CD4-positive, alpha-beta T cell (primary cell): ENCODE results near the gene PRRG4. TPM values are rescaled to one million over a fixed set of nuclear protein-coding genes. Genes with fewer than 3 reads are reported as not detected.

ENCODE experiments used
- ATAC-seq: fragments of 200-7000 bp; cut with Tn5 transposase; one replicate; pipeline ENCODE4 v1.10.0; 2022; ENCODE audit warnings: mild to moderate bottlenecking; ENCODE audit not compliant: poor library complexity
- CTCF ChIA-PET: fragments of 350-600 bp; sonication (Branson Sonifier 250); formaldehyde crosslinking; loops from one replicate; lab custom pipeline; 2021; ENCODE audit warnings: antibody characterized with exemption, inconsistent platforms; lab: Charles Lee
- POLR2A ChIA-PET: fragments of 350-600 bp; sonication (Branson Sonifier 250); formaldehyde crosslinking; loops from one replicate; lab custom pipeline; 2021; ENCODE audit warnings: antibody characterized with exemption, inconsistent platforms; lab: Charles Lee
- DNase-seq, 14 experiments: peaks; one replicate each; pipeline ENCODE4 v3.0.0-alpha.2; 2013 to 2020; ENCODE audit warnings: mixed read lengths in 2 of 14
- H3K27ac ChIP-seq, 2 donors: one replicate each; pipeline versions ENCODE4 v1.5.1 to v1.7.0; 2013; ENCODE audit warnings: low read length in 2 of 2, low read depth in 1 of 2, mild to moderate bottlenecking in 1 of 2
- H3K27me3 ChIP-seq, 2 experiments: 1 replicate in 1 of 2; 2 replicates in 1 of 2; pipeline versions ENCODE4 v1.6.1 to v1.7.0; 2013; ENCODE audit warnings: low read length in 2 of 2, control low read depth in 1 of 2, mild to moderate bottlenecking in 1 of 2, moderate library complexity in 1 of 2; ENCODE audit not compliant: insufficient read depth in 2 of 2, control insufficient read depth in 1 of 2
- H3K36me3 ChIP-seq: one replicate; pipeline ENCODE4 v1.6.1; 2013; ENCODE audit warnings: low read length, control low read depth; ENCODE audit not compliant: insufficient read depth
- H3K4me1 ChIP-seq: one replicate; pipeline ENCODE4 v1.6.1; 2013; ENCODE audit warnings: low read length, control low read depth; ENCODE audit not compliant: insufficient read depth
- H3K4me3 ChIP-seq: one replicate; pipeline ENCODE4 v1.5.1; 2013; ENCODE audit warnings: mild to moderate bottlenecking, low read length, moderate library complexity
- H3K9me3 ChIP-seq, 2 experiments: 1 replicate in 1 of 2; 2 replicates in 1 of 2; pipeline versions ENCODE4 v1.6.1 to v1.7.0; 2013; ENCODE audit warnings: low read length in 2 of 2, mild to moderate bottlenecking in 2 of 2, control low read depth in 1 of 2, moderate library complexity in 1 of 2; ENCODE audit not compliant: control insufficient read depth in 1 of 2, insufficient read depth in 1 of 2
- H3K27ac Mint-ChIP-seq: one replicate; pipeline ENCODE4 v1.8.0; 2020; ENCODE audit warnings: mixed read lengths
- H3K27me3 Mint-ChIP-seq: one replicate; pipeline ENCODE4 v1.8.0; 2021; ENCODE audit warnings: mixed read lengths
- H3K36me3 Mint-ChIP-seq: one replicate; pipeline ENCODE4 v1.8.0; 2021; ENCODE audit warnings: low read depth, mixed read lengths
- H3K4me1 Mint-ChIP-seq: one replicate; pipeline ENCODE4 v1.8.0; 2021; ENCODE audit warnings: low read depth, mixed read lengths
- H3K4me3 Mint-ChIP-seq: one replicate; pipeline ENCODE4 v1.8.0; 2020; ENCODE audit warnings: mild to moderate bottlenecking, mixed read lengths
- H3K9me3 Mint-ChIP-seq: one replicate; pipeline ENCODE4 v1.8.0; 2020; ENCODE audit warnings: mixed read lengths
- CTCF ChIP-seq: fragments of 200-600 bp; IDR thresholded peaks from one replicate; pipeline ENCODE4 v1.8.0; 2022; ENCODE audit warnings: antibody characterized with exemption, mild to moderate bottlenecking
- intact Hi-C, 2 experiments: fragments of 100-400 bp; cut with DNase I in 1 of 2; cut with micrococcal nuclease in 1 of 2; formaldehyde crosslinking; loops; one replicate each; pipeline versions ENCODE4 v1.15.1 to v1.9.0; 2023 to 2025; cut with DNase I, micrococcal nuclease
- total RNA-seq, 174 experiments: library from RNA in 2 of 174; stranded (reverse) in 2 of 174; gene quantifications; one replicate each; pipeline ENCODE4 v1.2.3 and lab custom pipeline; 2021 to 2026

Gene PRRG4
- total RNA-seq, 2 experiments from 2014 or later: 0.05 TPM; not detected in 1

- no peaks in the 10 kb centered on the region for H3K36me3 ChIP-seq
- peaks cover 19% of the 10 kb centered on the region for H3K27me3 Mint-ChIP-seq
- ATAC-seq (no peak), DNase-seq (no peak)
- ChIA-PET CTCF (no interaction called here), POLR2A (no interaction called here)
- no peak overlapping the region for H3K4me3 ChIP-seq
- no peak overlapping the region for H3K27ac ChIP-seq
- no peaks in the 10 kb centered on the region for H3K4me1 Mint-ChIP-seq
- H3K27ac Mint-ChIP-seq: no peak overlapping the region
- intact Hi-C loops: no loop called here
- H3K27me3 ChIP-seq: peaks cover 3 to 4% of the 10 kb centered on the region in 2 experiments
- H3K4me3 Mint-ChIP-seq: no peak overlapping the region
- TF ChIP-seq CTCF: no peak
- H3K9me3 ChIP-seq: no peaks in the 10 kb centered on the region
- H3K4me1 ChIP-seq: no peaks in the 10 kb centered on the region
- H3K9me3 Mint-ChIP-seq: no peaks in the 10 kb centered on the region
- no peaks in the 10 kb centered on the region for H3K36me3 Mint-ChIP-seq
Measured at GRCh38 chr11:32836946-32837345, 7.2 kb downstream of the PRRG4 start.

- H3K4me1 Mint-ChIP-seq: no peaks in the 10 kb centered on the region
- no peaks in the 10 kb centered on the region for H3K9me3 ChIP-seq
- ChIA-PET POLR2A (no interaction called here), CTCF (interaction anchor here (0.6 kb wide), 1 partner anchor 637 kb away, joined by 3 read pairs; no protein-coding TSS in a partner anchor)
- intact Hi-C loops: no loop called here
- no peak overlapping the region for H3K4me3 ChIP-seq
- H3K36me3 Mint-ChIP-seq: no peaks in the 10 kb centered on the region
- DNase-seq (no peak), ATAC-seq (no peak)
- H3K27me3 ChIP-seq: no peaks in the 10 kb centered on the region
- no peaks in the 10 kb centered on the region for H3K36me3 ChIP-seq
- no peaks in the 10 kb centered on the region for H3K4me1 ChIP-seq
- no peak for TF ChIP-seq CTCF
- peaks cover 4% of the 10 kb centered on the region for H3K27me3 Mint-ChIP-seq
- H3K9me3 Mint-ChIP-seq: no peaks in the 10 kb centered on the region
- no peak overlapping the region for H3K4me3 Mint-ChIP-seq
- no peak overlapping the region for H3K27ac ChIP-seq
- H3K27ac Mint-ChIP-seq: no peak overlapping the region
Measured at GRCh38 chr11:32838505-32839274, 9.0 kb downstream of the PRRG4 start.

GRCh38 chr11:32839308-32839707, 9.6 kb downstream of the PRRG4 start:
- Mint-ChIP-seq H3K4me3 (no peak overlapping the region), H3K4me1 (no peaks in the 10 kb centered on the region), H3K27me3 (no peaks in the 10 kb centered on the region), H3K36me3 (no peaks in the 10 kb centered on the region), H3K27ac (no peak overlapping the region), H3K9me3 (no peaks in the 10 kb centered on the region)
- no peaks in the 10 kb centered on the region for H3K27me3 ChIP-seq
- TF ChIP-seq CTCF: no peak
- DNase-seq (no peak), ATAC-seq (no peak)
- no peaks in the 10 kb centered on the region for H3K9me3 ChIP-seq
- no peaks in the 10 kb centered on the region for H3K36me3 ChIP-seq
- POLR2A ChIA-PET: no interaction called here
- H3K27ac ChIP-seq: no peak overlapping the region
- H3K4me1 ChIP-seq: no peaks in the 10 kb centered on the region
- CTCF ChIA-PET: interaction anchor here (0.6 kb wide), 1 partner anchor 636 kb away, joined by 3 read pairs; no protein-coding TSS in a partner anchor
- intact Hi-C loops: no loop called here
- no peak overlapping the region for H3K4me3 ChIP-seq
